ENCODE data around the gene HOTAIR.

The HOTAIR gene

GRCh38 chr12:53974084-53975063 is at the start of gene HOTAIR:
Gene HOTAIR, minus strand, starts transcription at chr12:53974954.
- DNase-seq (ENCODE audit: low spot score) = no peak

- no peak for DNase-seq (ENCODE audit: low spot score)
These were observed 49.4 kb upstream of the HOTAIR start for GRCh38 chr12:54024127-54024526.

GRCh38 chr12:54022960-54023884 is 48.5 kb upstream of the HOTAIR start:
- no peak for DNase-seq (ENCODE audit: low spot score)

- no peak for DNase-seq (ENCODE audit: low spot score)
These were observed 46.8 kb upstream of the HOTAIR start for GRCh38 chr12:54021432-54022013.

- no peak for DNase-seq (ENCODE audit: low spot score)
These were observed 46.0 kb upstream of the HOTAIR start for GRCh38 chr12:54020591-54021405.

GRCh38 chr12:54019924-54020590 is 45.3 kb upstream of the HOTAIR start:
- no peak for DNase-seq (ENCODE audit: low spot score)

GRCh38 chr12:54019091-54019811 is 44.5 kb upstream of the HOTAIR start:
- DNase-seq (ENCODE audit: low spot score) = no peak

- no peak for DNase-seq (ENCODE audit: low spot score)
These were observed 43.8 kb upstream of the HOTAIR start for GRCh38 chr12:54018468-54018984.

- DNase-seq (ENCODE audit: low spot score) = peak; percentile 67
These were observed 43.2 kb upstream of the HOTAIR start for GRCh38 chr12:54017878-54018467.

GRCh38 chr12:54017027-54017788 is 42.5 kb upstream of the HOTAIR start:
- no peak for DNase-seq (ENCODE audit: low spot score)

GRCh38 chr12:54016478-54016964 is 41.8 kb upstream of the HOTAIR start:
- no peak for DNase-seq (ENCODE audit: low spot score)

GRCh38 chr12:54016051-54016450 is 41.3 kb upstream of the HOTAIR start:
- no peak for DNase-seq (ENCODE audit: low spot score)

- no peak for DNase-seq (ENCODE audit: low spot score)
These were observed 40.5 kb upstream of the HOTAIR start for GRCh38 chr12:54015018-54015931.

- DNase-seq (ENCODE audit: low spot score) = no peak
These were observed 39.7 kb upstream of the HOTAIR start for GRCh38 chr12:54014377-54015017.

- DNase-seq (ENCODE audit: low spot score) = no peak
These were observed 38.1 kb upstream of the HOTAIR start for GRCh38 chr12:54012631-54013409.
